Renal cortex interstitium (tissue), 11 donors: ENCODE measurements around the gene C2orf42. TPM values are rescaled to one million over a fixed set of nuclear protein-coding genes. Genes with fewer than 3 reads are reported as not detected.
"Not testable (repeated sequence)": the region's sequence is repeated elsewhere in the genome, so short reads cannot be mapped to it uniquely, and the experiment has no call there.

Source experiments
- DNase-seq, 11 donors: peaks; one replicate each; pipeline ENCODE4 v3.0.0-alpha.2; 2013; ENCODE audit warnings: low read depth in 9 of 11, low spot score in 4 of 11; ENCODE audit errors: extremely low read depth in 1 of 11
- polyA plus RNA-seq, 3 donors: library from polyadenylated mRNA; unstranded; fragments of 120-200 nt; gene quantifications; one replicate each; pipeline ENCODE4 v1.2.1, GENCODE V29; 2013; ENCODE audit not compliant: insufficient read length in 3 of 3

Gene C2orf42
- polyA plus RNA-seq, 3 donors: 14.9 to 18.3 (median 15.5) TPM

DNA sequence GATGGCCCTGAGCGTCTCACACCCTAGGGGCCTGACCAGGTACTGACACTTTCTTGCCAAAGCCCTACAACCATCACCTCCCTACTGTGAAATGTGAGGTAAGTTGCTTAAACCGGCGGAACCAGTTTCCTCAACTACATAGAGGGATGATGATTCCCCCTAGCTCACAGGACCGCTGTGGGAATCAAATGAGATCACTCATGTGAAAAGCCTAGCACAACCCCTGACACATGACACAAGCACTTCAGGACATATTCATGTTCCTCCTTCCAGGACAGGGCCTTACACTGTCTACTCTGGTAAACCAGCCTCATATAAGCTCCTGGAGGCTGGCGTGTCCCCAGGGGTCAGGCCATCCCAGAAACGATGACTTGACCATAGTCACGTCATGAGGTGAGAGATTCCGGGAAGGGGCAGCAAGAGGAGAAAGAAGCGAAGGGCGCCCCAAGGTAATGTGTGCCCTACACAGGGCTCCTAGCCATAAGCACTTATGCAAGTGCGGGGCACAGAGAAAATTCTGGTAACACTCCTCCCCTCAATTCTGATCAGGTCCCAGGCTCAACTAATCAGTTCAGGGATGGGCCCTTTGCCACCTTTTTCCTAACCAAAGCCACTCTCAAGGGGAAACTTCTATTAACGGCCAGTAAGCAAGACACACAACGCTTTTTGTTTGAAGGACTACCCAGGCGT lies 49.5 kb downstream of the C2orf42 start:
- DNase-seq: peak in 6 of 11 donors; percentile 68 to 89 (median 80)

- DNase-seq: no peak
Measured at GRCh38 chr2:70140791-70141211, 50.0 kb downstream of the C2orf42 start.

DNA sequence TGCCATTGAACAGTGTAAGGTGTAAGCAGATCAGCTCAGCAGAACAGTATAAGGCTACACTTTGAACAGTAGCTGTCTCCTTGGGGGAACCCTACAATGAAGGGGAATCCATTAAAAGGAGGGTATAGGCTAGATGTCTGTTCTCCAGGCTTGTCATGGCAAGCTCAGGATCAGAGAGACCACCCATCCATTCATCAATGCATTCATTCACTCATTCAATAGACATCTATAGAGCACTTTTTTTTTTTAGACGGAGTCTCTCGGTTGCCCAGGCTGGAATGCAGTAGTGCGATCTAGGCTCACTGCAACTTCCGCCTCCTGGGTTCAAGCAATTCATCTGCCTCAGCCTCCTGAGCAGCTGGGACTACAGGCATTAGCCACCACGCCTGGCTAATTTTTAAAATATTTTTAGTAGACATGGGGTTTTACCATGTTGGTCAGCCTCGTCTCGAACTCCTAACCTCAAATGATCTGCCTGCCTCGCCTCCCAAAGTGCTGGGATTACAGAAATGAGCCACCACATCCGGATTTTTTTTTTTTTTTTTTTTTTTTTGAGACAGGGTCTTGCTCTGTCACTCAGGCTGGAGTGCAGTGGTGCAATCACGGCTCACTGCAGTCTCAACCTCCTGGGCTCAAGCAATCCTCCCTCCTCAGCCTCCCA lies 56.4 kb downstream of the C2orf42 start:
- DNase-seq: not testable (repeated sequence)

- no peak for DNase-seq
Measured at GRCh38 chr2:70133491-70134322, 57.1 kb downstream of the C2orf42 start.

GRCh38 chr2:70133127-70133452 lies 57.7 kb downstream of the C2orf42 start:
- DNase-seq: no peak

GRCh38 chr2:70132244-70133126 lies 58.3 kb downstream of the C2orf42 start:
- DNase-seq: no peak

DNA sequence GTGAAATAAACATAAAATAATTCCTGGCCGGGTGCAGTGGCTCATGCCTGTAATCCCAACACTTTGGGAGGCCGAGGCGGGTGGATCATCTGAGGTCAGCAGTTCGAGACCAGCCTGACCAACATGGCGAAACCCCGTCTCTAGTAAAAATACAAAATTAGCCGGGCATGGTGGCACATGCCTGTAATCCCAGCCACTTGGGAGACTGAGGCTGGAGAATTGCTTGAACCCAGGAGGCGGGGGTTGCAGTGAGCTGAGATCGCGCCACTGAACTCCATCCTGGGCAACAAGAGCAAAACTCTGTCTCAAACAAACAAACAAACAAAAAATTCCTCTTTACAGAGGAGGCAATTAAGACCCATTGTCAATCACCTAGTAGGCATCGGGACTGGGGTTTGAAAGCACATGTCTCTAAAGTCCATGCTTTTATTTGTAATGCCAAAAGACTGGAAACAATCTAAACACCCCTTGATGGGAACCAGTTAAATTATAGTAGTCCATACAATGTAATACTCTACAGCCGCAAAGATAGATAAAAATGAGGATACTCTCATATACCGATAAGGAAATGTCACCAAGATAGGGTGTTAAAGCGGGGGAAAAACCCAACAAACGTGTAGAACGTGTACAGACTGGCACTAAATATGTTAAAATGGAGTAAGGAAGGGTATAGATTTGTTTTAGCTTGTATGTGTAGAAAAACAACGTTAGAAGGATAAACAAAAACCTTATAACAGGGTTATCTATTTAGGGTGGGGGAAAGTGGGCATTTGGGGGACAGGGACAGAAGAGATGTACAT lies 59.3 kb downstream of the C2orf42 start:
- DNase-seq: not testable (repeated sequence)

DNA sequence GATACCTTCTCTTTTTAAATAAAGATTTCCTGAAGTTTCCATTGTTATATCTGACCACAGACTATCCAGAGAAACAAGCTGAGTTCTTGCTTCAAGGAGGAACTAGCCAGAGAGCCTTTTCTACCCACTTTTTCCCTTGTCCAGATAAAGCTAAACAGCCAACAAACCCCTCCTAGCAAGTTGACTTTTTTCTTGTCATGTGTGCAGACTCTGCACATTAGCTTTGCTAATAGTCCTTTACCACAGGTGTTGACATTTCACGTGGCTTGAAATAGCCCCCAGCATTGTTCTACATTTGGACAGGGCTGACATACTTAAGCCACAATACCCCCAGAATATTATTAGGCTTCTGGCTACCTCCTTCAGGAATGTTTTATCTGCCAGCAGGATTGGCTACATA lies 62.8 kb downstream of the C2orf42 start:
- DNase-seq: no peak

DNA sequence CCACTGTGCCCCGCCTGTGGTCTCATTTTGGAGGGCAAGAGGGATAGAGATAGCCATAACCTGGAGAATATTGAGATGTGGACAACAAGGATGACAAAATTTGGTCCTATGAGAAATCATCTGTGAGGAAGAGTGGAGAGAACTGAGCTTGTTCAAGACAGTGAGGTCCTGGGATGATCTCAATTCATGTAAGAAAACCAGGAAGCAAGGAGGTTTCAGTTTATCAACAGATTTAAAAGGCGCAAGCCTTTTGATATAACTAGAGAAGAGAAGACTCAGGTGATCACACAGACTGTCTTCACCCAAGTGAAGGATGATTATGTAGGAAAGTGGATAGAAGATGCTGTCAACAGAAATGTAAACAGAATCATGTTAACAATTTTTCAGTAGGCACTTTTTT lies 64.4 kb downstream of the C2orf42 start:
- DNase-seq: no peak

- DNase-seq: no peak
Measured at GRCh38 chr2:70125498-70125898, 65.3 kb downstream of the C2orf42 start.

DNA sequence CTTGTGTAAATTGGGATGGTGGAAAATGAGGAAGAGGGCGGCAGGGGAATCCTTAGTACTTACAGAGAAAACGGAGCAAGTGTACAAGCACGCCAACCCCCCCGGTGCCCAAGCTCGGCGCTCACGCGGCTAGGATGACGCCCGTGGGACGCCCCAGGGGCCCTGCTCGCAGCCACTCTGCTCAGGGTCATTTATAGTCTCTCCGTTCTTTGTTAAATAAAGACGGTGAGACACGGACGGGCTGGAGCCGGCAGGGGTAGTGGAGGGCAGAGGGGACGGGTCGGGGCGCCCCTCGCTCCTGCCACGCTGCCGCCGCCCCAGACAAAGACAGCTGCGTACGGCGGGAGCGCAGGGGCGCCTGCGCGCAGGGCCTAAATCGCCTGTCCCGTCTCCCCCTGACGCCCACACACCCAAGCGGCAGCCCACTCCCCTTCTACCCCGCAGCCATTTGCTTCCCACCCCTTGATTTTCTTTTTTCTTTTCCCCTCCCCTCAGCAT lies 65.8 kb downstream of the C2orf42 start:
- DNase-seq: peak in 1 of 11 donors; percentile 55

DNA sequence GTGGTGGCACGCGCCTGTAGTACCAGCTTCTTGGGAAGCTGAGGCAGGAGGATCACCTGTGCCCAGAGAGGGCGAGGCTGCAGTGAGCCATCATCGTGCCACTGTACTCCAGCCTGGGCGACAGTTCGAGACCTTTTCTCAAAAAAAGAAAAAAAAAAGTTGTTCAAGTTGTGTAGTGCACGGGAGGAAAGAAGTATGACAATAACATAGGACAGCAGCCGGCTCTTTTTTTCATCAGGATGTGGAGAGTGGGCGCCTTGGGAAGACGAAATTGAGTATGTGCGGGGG lies 67.0 kb downstream of the C2orf42 start:
- no peak for DNase-seq

DNA sequence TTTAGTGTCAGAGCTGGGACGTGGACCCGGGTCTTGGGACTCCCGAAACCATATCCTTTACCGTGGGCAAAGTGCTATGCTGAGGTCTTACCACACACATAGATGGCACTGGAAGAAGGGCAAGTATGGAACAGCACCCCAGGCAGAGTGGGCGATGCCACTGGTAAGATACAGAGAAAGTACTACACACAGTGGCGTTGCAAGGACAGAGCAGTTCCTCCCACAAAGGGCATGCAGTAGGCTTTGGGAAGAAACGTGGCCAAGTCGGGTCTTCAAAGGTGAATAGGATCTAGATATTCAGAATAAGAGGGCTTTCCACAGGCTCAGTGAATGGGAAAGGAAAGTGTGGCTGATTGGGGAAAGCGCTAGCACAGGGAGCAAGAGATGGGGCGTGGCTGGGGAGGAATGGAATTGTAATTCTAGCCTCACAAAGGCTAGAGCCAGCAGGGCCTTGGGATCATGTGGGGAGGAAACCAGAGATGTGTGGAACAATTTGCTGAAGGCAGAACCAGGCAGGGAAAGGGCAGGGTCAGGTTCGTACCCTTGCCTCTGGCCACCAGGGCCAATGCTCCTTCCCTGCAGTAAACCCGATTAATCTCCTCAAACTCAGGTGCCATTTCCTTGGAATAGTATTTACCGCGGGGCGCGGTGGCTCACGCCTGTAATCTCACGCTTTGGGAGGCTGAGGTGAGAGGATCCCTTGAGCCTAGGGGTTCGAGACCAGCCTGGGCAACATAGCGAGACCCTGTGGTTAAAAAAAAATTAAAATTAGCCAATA lies 67.6 kb downstream of the C2orf42 start:
- peak in 4 of 11 donors; percentile 61 to 84 (median 74) for DNase-seq

- no peak for DNase-seq
Measured at GRCh38 chr2:70122470-70122869, 68.3 kb downstream of the C2orf42 start.

DNA sequence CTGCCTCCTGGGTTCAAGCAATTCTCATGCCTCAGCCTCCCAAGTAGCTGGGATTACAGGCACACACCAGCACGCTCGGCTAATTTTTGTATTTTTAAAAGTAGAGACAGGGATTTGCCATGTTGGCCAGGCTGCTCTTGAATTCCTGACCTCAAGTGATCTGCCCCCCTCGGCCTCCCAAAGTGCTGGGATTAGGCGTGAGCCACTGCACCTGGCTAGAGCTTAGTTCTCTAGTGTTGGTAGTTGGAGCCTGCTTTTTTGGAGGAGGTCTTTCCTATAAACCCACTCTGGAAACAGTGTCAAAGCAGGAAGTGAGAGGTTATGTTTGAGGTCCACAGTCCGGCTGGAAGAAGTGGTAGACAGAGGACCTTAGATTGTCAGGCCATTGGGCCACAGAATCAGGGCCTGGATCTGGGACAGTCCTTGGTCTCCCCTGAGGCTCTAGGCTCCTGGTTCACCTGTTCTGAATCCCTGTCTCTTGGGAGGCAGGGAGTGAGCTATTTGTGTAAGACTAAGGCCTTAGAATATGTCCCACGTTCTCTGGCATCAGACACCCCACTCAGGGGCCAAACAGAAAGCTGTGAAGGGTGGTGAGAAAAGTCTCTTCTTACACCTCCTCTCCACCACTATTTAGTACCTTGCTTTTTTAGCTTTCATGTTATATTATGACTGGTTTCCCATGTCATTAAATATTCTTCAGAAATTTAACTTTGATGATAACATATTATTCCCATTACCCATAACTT lies 69.0 kb downstream of the C2orf42 start:
- DNase-seq: no peak

DNA sequence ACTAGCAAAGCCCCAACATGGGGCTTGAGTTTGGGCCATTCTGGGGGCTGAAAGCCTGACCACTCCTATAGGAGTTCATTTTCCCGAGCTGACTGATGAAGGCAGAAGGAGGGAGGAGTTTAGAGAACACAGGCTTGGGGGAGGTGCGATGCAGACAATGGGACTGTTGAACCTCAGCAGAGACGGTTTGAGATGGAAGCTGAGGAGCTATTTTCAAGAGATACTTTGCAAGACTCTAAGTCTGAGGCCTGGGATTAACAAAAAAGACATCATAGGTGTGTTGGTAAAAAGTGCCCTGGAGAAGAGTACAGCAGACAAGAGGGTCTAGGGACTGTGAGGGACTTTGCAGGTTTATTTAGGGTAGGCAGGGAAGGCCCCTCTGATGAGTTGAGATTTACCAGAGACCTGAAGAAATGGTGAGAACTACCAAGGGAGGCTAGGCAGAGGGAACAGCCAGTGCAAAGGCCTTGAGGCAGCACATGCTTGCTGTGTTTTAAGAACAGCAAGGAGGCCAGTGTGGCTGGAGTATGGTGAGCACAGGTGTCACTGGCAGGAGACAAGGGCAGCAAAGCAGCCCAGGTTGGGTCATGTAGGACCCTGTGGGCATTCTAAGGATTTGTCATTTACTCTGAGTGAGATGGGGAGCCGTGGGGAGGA lies 71.9 kb downstream of the C2orf42 start:
- no peak for DNase-seq
